ENCODE measurements around the gene ADGRD2. TPM values are rescaled to one million over a fixed set of nuclear protein-coding genes. Genes with fewer than 3 reads are reported as not detected.
A peak's percentile ranks its signal among the peaks of the same experiment; 100 is the strongest.

ADGRD2 gene
- total and polyA plus RNA-seq, 2 of the 13 experiments (the other 11 are each of a cell fraction or from before 2014, with no cell fraction given): not detected

DNA sequence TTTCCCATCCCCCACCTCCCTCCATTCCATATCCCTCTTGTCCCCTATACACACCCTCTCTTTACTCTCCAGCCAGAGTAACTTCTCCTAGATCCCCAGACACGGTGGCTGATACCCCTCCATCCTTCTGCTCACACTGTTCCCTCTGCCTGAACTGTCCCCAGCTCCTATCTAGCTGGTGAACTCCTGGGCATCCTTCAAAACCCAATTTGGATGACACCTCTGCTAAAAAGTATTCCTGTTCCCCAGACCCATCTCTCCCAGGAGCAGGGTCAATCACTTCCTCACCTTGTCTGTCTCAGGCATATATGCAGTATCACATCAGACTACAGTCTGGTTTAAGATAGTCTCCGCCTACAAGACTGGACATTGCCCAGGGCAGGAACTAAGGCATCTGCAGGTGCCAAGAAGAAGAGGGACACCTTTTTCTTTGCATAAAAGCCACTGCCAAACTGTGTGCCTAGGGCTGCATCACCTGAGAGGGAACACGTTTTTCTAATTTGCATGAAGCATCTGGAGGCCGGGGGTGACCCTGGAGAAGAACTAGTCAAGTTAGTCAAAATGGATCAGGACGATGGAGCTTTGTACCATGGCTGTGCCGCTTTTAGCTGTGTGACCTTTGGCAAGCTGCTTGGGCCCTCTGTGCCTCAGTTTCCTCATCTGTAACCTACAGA lies 29.8 kb downstream of the ADGRD2 start:
- Histone ChIP-seq H3K4me2 (ENCODE audit: low read depth, low read length) (peak overlapping the region; percentile 28; the same call in 1 of the 2 replicates), H4K20me1 (ENCODE audit: insufficient read depth, low read length) (no peaks in the 10 kb centered on the region), H3K9me3 (ENCODE audit: low read length) (no peaks in the 10 kb centered on the region), H3K4me1 (ENCODE audit: insufficient read depth, low read length) (peaks cover 26% of the 10 kb centered on the region), H2AFZ (ENCODE audit: low read length) (no peak overlapping the region), H3K9ac (ENCODE audit: insufficient read depth, low read depth, low read length) (no peak overlapping the region), H3K27ac (ENCODE audit: extremely low read length, insufficient read depth, low read length) (no peak overlapping the region), H3K79me2 (ENCODE audit: insufficient read depth, low read length) (no peaks in the 10 kb centered on the region), H3K4me3 (replicated peaks in 1 of 3; ENCODE audit: insufficient read depth in 1 of 3, low read depth in 2 of 3, low read length in 3 of 3) (no peak overlapping the region), H3K36me3 (replicated peaks in 1 of 2; ENCODE audit: control insufficient read depth in 1 of 2, insufficient read depth in 2 of 2, low read length in 2 of 2) (no peaks in the 10 kb centered on the region), H3K27me3 (ENCODE audit: control insufficient read depth in 1 of 2, insufficient read depth in 2 of 2, low read length in 2 of 2) (peaks cover 4 to 36% of the 10 kb centered on the region in 2 experiments; a peak in 4 of 5 replicates)
- BruUV-seq (replicated peaks): no TSS peak
- WGBS (ENCODE audit: low lambda C conversion rate): 58% methylated on average over 6 of the region's 6 CpGs
- CTCF ChIA-PET (ENCODE audit: low intra/inter-chr PET ratio, low total read pairs): interaction anchor here (0.8 kb wide), 1 partner anchor 61 kb away, joined by 4 read pairs; no protein-coding TSS in a partner anchor
- in situ Hi-C loops (cut with HindIII; ENCODE audit: extremely low pct_ligation_motif_present, low pct_unique_long_range_greater_than_20kb): no loop called here
- no peak for ATAC-seq
- intact Hi-C loops (cut with micrococcal nuclease; ENCODE audit: unreplicated experiment): loop anchor here (1.0 to 5.0 kb wide), 2 partner anchors 57 to 61 kb away; no protein-coding TSS in a partner anchor
- DNase-seq (ENCODE audit: low spot score): no peak
- no peak for FAIRE-seq
- POLR2A ChIA-PET: no interaction called here
- no peak for TF ChIP-seq RBM39 (IDR thresholded peaks at IDR 0.05; ENCODE audit: low read depth, low read length, poor library complexity, severe bottlenecking)
- TF ChIP-seq, protein P1, sequence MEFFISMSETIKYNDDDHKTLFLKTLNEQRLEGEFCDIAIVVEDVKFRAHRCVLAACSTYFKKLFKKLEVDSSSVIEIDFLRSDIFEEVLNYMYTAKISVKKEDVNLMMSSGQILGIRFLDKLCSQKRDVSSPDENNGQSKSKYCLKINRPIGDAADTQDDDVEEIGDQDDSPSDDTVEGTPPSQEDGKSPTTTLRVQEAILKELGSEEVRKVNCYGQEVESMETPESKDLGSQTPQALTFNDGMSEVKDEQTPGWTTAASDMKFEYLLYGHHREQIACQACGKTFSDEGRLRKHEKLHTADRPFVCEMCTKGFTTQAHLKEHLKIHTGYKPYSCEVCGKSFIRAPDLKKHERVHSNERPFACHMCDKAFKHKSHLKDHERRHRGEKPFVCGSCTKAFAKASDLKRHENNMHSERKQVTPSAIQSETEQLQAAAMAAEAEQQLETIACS (CRISPR knock-in tag; IDR thresholded peaks at IDR 0.05): no peak
- TF ChIP-seq, protein P2, sequence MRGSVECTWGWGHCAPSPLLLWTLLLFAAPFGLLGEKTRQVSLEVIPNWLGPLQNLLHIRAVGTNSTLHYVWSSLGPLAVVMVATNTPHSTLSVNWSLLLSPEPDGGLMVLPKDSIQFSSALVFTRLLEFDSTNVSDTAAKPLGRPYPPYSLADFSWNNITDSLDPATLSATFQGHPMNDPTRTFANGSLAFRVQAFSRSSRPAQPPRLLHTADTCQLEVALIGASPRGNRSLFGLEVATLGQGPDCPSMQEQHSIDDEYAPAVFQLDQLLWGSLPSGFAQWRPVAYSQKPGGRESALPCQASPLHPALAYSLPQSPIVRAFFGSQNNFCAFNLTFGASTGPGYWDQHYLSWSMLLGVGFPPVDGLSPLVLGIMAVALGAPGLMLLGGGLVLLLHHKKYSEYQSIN (CRISPR knock-in tag; IDR thresholded peaks at IDR 0.05; ENCODE audit: borderline replicate concordance): no peak
- TF ChIP-seq, protein P3, sequence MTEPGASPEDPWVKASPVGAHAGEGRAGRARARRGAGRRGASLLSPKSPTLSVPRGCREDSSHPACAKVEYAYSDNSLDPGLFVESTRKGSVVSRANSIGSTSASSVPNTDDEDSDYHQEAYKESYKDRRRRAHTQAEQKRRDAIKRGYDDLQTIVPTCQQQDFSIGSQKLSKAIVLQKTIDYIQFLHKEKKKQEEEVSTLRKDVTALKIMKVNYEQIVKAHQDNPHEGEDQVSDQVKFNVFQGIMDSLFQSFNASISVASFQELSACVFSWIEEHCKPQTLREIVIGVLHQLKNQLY (CRISPR knock-in tag; IDR thresholded peaks at IDR 0.05): no peak
- TF ChIP-seq, protein P4, sequence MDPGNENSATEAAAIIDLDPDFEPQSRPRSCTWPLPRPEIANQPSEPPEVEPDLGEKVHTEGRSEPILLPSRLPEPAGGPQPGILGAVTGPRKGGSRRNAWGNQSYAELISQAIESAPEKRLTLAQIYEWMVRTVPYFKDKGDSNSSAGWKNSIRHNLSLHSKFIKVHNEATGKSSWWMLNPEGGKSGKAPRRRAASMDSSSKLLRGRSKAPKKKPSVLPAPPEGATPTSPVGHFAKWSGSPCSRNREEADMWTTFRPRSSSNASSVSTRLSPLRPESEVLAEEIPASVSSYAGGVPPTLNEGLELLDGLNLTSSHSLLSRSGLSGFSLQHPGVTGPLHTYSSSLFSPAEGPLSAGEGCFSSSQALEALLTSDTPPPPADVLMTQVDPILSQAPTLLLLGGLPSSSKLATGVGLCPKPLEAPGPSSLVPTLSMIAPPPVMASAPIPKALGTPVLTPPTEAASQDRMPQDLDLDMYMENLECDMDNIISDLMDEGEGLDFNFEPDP (CRISPR knock-in tag; conservative IDR thresholded peaks at IDR 0.05): 0 out of 2 replicates have a peak, but pooled peaks have one; percentile 30
- TF ChIP-seq FOXO1 (CRISPR knock-in tag; IDR thresholded peaks at IDR 0.05): no peak
- no peak for TF ChIP-seq TAF1 (CRISPR knock-in tag; IDR thresholded peaks at IDR 0.05)
- no peak for TF ChIP-seq NFYC (CRISPR knock-in tag; IDR thresholded peaks at IDR 0.05)
- 0 out of 2 replicates have a peak, but pooled peaks have one; percentile 45 for TF ChIP-seq ZNF605 (CRISPR knock-in tag; IDR thresholded peaks at IDR 0.05)
- TF ChIP-seq MBD4 (IDR thresholded peaks at IDR 0.05; ENCODE audit: borderline replicate concordance, low read length): no peak
- no peak for TF ChIP-seq ELF4 (CRISPR knock-in tag; IDR thresholded peaks at IDR 0.05; ENCODE audit: borderline replicate concordance)

All from HepG2 (cell line).